GM19099 (cell line): ENCODE data around the gene FBXO31.

Experiments
- POLR2A ChIP-seq: IDR thresholded peaks from 3 replicates; pipeline ENCODE4 v1.6.1; 2011; ENCODE audit warnings: low read depth; ENCODE audit not compliant: insufficient read length; ENCODE audit errors: extremely low read depth

FBXO31 gene

GRCh38 chr16:87311387-87311786 lies 72.2 kb downstream of the FBXO31 start:
- no peak for TF ChIP-seq POLR2A

GRCh38 chr16:87310610-87311009 lies 73.0 kb downstream of the FBXO31 start:
- no peak for TF ChIP-seq POLR2A

GRCh38 chr16:87309620-87310525 lies 73.7 kb downstream of the FBXO31 start:
- no peak for TF ChIP-seq POLR2A

GRCh38 chr16:87308826-87309225 lies 74.8 kb downstream of the FBXO31 start:
- TF ChIP-seq POLR2A, result no peak

GRCh38 chr16:87306516-87306915 lies 77.1 kb downstream of the FBXO31 start:
- TF ChIP-seq POLR2A, result no peak

GRCh38 chr16:87305505-87306391 lies 77.8 kb downstream of the FBXO31 start:
- no peak for TF ChIP-seq POLR2A

GRCh38 chr16:87304951-87305350 lies 78.6 kb downstream of the FBXO31 start:
- no peak for TF ChIP-seq POLR2A

GRCh38 chr16:87303962-87304521 lies 79.5 kb downstream of the FBXO31 start:
- no peak for TF ChIP-seq POLR2A

- TF ChIP-seq POLR2A, result no peak
Observed at GRCh38 chr16:87303431-87303930, 80.1 kb downstream of the FBXO31 start.

GRCh38 chr16:87298857-87299465 lies 84.6 kb downstream of the FBXO31 start:
- TF ChIP-seq POLR2A, result no peak

- no peak for TF ChIP-seq POLR2A
Observed at GRCh38 chr16:87297918-87298631, 85.5 kb downstream of the FBXO31 start.

- no peak for TF ChIP-seq POLR2A
Observed at GRCh38 chr16:87297407-87297806, 86.2 kb downstream of the FBXO31 start.

GRCh38 chr16:87295661-87296531 lies 87.7 kb downstream of the FBXO31 start:
- TF ChIP-seq POLR2A, result no peak
